Upper lobe of left lung (tissue), 4 donors: ENCODE data around the gene ZNF205.
"Not testable (repeated sequence)": the region's sequence is repeated elsewhere in the genome, so short reads cannot be mapped to it uniquely, and the experiment has no call there.

ENCODE experiments used
- EP300 ChIP-seq, 4 donors: sonication (generic); formaldehyde crosslinking; IDR thresholded peaks; one replicate each; pipeline ENCODE4 v1.5.1; 2017; ENCODE audit warnings: antibody characterized with exemption in 4 of 4, control low read depth in 2 of 4
- POLR2A ChIP-seq, 4 donors: fragments of 450-650 bp; IDR thresholded peaks; one replicate each; pipeline ENCODE4 v1.5.1; 2016 to 2017; ENCODE audit warnings: antibody characterized with exemption in 4 of 4, mild to moderate bottlenecking in 2 of 4
- POLR2AphosphoS5 ChIP-seq, 2 donors: sonication (generic); formaldehyde crosslinking; IDR thresholded peaks; one replicate each; pipeline ENCODE4 v1.5.1; 2017; ENCODE audit warnings: antibody characterized with exemption in 2 of 2
- TF ChIP-seq, protein P1 (sequence below), 6 experiments: fragments of 450-650 bp in 4 of 6; fragments of 200-600 bp in 2 of 6; sonication (generic) in 2 of 6; IDR thresholded peaks; one replicate each; pipeline ENCODE4 v1.5.1; 2016 to 2019; ENCODE audit warnings: antibody characterized with exemption in 6 of 6

DNA sequence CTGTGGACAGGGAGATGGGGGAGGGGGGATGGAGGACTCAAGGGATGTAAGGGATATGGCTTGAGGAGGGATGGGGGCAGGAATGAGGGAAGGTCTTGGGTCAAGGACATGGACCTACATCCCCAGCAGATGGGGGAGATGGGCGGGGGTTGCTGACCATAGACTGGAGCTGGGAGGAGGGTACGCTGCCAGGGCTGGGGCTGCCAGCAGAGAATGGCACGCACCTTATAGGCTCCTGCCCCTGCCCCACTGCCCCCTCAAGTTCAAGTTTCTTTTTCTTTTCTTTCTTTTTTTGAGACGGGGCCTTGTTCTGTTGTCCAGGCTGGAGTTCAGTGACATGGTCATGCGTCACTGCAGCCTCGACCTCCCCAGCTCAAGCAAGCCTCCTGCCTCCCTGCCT is 36.4 kb upstream of the ZNF205 start:
- TF ChIP-seq POLR2AphosphoS5, POLR2A, EP300 (IDR thresholded peaks at IDR 0.05): not testable (repeated sequence)
- TF ChIP-seq, protein P1, sequence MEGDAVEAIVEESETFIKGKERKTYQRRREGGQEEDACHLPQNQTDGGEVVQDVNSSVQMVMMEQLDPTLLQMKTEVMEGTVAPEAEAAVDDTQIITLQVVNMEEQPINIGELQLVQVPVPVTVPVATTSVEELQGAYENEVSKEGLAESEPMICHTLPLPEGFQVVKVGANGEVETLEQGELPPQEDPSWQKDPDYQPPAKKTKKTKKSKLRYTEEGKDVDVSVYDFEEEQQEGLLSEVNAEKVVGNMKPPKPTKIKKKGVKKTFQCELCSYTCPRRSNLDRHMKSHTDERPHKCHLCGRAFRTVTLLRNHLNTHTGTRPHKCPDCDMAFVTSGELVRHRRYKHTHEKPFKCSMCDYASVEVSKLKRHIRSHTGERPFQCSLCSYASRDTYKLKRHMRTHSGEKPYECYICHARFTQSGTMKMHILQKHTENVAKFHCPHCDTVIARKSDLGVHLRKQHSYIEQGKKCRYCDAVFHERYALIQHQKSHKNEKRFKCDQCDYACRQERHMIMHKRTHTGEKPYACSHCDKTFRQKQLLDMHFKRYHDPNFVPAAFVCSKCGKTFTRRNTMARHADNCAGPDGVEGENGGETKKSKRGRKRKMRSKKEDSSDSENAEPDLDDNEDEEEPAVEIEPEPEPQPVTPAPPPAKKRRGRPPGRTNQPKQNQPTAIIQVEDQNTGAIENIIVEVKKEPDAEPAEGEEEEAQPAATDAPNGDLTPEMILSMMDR (IDR thresholded peaks at IDR 0.05): not testable (repeated sequence)
